KOPT-K1 (cell line): Measurements from ENCODE around the gene ANKMY1.

Experiments used
- H3K27ac ChIP-seq: fragments of 200-600 bp; sonication (generic); 2 replicates; pipeline ENCODE4 v1.5.1; 2016; ENCODE audit warnings: antibody characterized with exemption, mild to moderate bottlenecking, low read depth, low read length; ENCODE audit not compliant: poor library complexity, severe bottlenecking
- H3K36me3 ChIP-seq: fragments of 200-600 bp; sonication (generic); 2 replicates; pipeline ENCODE4 v1.5.1; 2017; ENCODE audit warnings: antibody characterized with exemption, mild to moderate bottlenecking, low read length, moderate library complexity; ENCODE audit not compliant: insufficient read depth
- H3K9me3 ChIP-seq: fragments of 200-600 bp; sonication (generic); 2 replicates; pipeline ENCODE4 v1.5.1; 2017; ENCODE audit warnings: antibody characterized with exemption, low read length, mild to moderate bottlenecking; ENCODE audit not compliant: insufficient read depth, poor library complexity, severe bottlenecking

The ANKMY1 gene

DNA sequence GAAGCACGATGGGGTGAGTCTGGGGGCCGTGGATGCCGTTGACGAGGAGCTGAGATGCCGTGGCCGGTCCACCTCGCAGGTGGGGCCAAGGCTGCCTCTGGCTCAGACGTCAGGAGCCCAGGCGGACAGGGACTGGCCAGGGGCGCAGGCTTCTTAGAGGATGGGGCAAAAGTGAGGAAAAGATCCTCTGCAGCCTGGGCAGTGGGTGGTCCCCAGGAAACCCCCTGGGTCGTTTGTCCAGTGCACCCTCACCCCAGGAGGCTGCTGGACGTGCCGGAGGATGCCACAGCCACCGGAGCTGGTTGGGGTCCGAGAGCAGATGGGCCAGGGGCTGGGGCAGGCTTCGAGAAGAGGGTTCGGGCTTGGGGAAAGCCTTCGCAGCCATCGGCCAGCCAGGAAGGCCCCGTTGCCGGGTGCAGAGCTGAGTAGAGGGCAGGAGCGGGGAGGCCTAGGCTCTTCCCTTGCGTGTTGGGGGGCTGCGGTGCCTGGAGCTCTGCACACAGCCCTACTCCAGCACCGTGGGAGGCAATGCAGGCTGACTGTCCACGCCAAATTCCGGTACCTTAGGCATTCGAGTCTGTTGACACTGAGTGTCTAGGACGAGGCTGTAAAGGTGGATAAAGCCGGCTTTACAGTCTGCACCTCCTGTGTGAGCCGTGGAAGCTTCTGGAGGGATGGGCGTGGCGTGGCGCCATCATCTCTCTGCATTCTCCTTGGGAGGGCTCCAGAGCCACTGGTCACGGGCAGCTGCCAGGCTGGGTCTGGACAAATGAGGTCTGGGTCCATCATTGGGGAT is 103.5 kb downstream of the ANKMY1 start:
- no peaks in the 10 kb centered on the region for H3K36me3 ChIP-seq
- H3K9me3 ChIP-seq = no peaks in the 10 kb centered on the region
- H3K27ac ChIP-seq = no peak overlapping the region

DNA sequence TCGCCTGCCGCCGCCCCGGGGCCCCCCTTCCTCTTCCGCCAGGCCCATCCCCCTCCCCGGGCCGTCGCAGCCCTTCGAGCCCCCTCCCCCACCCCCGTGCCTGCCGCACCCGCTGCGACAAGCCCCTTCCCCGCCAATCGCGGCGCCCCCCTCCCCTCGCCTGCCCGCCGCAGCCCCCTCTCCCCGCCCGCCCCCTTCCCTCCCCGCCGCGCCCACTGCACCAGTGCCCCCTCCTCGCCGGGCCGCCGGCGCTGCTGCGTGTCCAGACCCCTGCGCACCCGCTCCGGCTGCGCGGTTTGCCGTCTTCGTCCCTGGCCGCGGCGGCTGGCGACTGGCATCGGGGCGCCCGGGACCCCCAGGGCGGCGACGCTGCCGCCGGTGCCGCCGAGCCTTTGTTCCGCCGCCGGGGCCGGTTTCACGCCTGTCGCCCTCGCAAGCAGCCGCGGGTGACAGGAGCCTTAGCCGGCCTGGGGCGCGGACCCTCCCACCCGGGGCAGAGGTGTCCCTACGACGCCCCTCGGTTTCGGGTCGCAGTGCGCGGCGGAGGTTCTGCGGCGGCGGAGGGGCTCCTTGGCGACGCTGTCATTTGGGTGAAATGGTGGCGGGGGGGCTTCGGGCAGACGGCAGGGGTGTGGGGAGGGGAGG is 104.2 kb downstream of the ANKMY1 start:
- no peaks in the 10 kb centered on the region for H3K9me3 ChIP-seq
- H3K36me3 ChIP-seq = no peaks in the 10 kb centered on the region
- H3K27ac ChIP-seq = no peak overlapping the region

DNA sequence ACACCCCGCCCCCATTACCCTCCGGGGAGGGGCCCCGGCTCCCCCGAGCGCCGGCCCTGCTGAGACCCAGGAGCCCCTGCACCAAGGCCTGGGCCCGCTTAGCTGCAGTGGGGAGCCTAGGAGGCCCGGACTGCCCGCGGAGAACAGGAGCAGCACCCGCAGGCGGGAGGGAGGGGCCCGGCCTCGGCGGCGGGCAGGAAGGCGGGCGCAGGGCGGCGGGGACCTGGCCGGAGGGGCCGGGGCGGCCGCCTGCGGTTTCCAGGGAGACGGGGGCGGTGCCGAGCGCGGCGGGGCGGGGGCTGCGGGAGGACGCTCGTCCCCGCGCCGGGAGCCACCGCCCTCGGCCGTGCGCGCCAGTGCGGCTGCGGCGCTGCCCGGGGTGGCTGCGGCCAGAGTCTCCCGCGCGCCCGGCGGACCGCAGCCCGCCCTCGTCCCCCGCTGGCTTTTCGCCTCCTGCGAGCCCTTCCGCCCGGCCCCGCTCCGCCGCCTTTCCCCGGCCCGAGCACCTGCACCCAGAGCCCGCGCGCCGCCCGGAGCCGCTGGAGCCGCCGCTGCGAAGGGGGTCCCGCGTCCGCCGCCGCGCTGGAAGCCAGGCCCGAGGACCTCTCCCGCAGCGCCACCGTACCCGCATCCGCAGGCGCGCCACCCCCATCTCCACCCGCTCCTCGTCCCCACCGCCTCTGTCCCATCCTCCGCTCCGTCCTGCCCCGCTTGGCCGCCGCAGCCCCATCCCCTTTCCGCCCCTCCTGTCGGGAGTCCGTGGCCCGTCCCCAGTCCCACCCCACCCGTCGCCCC is 105.1 kb downstream of the ANKMY1 start:
- Histone ChIP-seq H3K36me3 (no peaks in the 10 kb centered on the region), H3K9me3 (no peaks in the 10 kb centered on the region), H3K27ac (no peak overlapping the region)

DNA sequence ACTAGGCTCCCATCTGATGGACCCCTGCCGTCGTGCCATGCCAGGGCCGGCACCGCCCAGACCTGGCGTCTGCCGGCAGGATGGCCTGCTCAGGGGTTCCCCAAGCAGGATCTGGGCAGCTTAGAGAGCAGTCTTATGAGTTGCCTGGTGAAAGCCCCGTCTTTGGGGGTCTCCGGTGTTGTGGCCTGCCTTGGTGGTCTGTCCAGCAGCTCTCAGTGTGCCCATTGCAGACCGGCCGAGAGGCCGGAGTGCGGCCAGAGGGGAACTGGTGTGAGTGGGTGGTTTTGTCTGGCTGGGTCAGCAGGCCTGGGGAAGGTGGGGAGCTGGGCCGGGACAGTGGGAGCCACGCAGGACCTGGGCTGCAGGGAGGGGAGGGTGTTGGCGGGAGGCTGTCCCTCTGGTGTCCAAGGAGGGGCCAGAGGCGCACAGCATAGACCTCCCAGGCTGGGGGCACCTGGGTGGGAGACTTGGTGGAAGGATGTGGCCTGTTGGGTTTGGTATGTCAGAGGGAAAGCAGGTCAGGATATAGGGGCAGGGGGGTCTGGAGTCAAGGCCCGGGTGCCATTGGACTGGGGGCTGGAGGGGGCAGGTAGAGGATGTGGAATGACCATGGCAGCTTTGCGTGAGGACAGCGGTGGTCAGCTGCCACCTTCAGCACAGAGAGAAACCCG is 105.9 kb downstream of the ANKMY1 start:
- H3K36me3 ChIP-seq = no peaks in the 10 kb centered on the region
- H3K27ac ChIP-seq = no peak overlapping the region
- H3K9me3 ChIP-seq = no peaks in the 10 kb centered on the region

DNA sequence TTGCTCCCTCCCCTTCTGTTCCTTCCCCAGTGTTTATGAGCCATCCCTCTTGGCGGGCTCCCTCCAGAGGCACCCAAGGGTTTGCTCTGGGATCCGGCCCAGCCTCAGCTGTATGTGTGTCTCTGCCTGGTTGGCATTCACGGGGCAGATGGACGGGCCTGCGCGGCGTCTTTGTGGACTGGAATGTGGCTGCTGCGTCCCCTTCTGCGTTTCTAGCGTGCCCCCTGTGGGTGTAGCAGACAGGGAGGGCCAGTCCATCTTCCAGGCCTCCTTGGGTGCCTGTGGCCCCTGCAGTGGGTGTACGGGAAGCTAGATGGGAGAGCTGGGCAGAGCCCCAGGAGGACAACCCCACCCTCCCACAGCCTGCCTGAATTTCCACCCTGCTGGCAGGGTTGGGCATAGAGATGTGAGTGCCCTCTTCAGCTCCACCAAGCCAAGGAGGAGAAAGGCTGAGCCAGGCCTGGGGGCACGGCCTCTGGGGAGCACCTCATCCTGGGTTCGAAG is 106.6 kb downstream of the ANKMY1 start:
- no peaks in the 10 kb centered on the region for H3K36me3 ChIP-seq
- H3K27ac ChIP-seq = no peak overlapping the region
- H3K9me3 ChIP-seq = no peaks in the 10 kb centered on the region

DNA sequence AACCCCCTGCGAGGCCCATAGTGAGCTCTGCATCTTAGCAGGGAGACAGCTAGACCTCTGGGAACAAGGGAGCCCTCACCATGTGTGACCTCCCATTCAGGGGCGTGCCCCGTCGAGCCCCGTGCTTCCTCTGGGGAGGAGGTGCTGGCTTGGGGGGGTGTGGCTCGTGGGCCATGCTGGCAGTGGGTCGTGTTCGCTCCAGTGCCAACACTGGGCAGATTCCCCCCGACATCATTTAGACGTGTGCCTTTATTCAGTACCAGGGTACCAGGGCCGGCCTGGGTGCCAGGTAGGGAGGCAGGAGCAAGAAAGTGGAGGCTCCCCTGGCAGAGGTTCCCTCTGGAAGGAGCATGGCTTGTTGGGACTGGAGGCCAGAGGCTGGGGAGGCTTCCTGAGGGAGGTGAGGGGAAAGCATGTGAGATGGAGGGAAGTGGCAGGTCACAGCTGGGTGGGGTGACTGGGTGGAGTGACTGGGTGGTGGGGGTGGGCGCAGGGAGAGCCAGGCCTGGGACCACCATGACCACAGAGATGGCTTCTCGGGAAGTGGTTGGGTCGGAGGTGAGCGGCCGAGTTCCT is 107.2 kb downstream of the ANKMY1 start:
- Histone ChIP-seq H3K36me3 (no peaks in the 10 kb centered on the region), H3K9me3 (no peaks in the 10 kb centered on the region), H3K27ac (no peak overlapping the region)

DNA sequence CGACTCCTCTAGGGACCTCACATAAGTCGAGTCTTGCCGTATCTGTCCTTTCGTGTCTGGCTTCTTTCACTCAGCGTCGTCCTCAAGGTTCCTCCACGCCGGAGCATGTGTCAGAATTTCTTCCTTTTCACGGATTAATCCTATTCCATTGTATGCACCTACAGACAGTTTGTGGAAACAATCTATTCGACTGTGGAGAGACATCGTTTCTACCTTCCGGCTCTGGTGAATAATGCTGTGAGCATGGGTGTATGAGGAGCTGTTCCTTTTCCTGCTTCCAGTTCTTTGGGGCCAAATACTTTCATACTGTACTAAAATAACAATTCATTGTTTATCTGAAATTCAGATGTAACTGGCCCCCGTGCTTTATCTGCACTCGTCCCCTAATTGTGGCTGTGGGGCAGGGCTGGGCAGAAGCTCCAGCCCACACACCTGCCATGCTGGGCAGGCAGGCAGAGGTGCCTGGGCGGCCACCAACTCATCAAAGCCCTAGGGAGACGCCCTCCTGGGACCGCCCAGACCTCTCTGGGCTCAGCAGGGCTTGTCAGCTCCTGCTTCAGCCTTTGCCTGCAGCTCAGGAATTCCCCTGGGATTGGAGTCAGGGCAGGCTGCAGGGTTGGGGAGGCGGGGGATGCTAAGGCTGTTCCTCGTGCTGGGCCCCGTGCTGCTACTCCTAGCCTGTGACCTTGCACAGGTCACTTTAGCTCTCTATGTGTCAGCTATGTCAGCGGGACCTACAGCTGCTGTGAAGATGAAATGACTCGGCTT is 107.8 kb downstream of the ANKMY1 start:
- H3K9me3 ChIP-seq = no peaks in the 10 kb centered on the region
- H3K27ac ChIP-seq = no peak overlapping the region
- H3K36me3 ChIP-seq = no peaks in the 10 kb centered on the region

DNA sequence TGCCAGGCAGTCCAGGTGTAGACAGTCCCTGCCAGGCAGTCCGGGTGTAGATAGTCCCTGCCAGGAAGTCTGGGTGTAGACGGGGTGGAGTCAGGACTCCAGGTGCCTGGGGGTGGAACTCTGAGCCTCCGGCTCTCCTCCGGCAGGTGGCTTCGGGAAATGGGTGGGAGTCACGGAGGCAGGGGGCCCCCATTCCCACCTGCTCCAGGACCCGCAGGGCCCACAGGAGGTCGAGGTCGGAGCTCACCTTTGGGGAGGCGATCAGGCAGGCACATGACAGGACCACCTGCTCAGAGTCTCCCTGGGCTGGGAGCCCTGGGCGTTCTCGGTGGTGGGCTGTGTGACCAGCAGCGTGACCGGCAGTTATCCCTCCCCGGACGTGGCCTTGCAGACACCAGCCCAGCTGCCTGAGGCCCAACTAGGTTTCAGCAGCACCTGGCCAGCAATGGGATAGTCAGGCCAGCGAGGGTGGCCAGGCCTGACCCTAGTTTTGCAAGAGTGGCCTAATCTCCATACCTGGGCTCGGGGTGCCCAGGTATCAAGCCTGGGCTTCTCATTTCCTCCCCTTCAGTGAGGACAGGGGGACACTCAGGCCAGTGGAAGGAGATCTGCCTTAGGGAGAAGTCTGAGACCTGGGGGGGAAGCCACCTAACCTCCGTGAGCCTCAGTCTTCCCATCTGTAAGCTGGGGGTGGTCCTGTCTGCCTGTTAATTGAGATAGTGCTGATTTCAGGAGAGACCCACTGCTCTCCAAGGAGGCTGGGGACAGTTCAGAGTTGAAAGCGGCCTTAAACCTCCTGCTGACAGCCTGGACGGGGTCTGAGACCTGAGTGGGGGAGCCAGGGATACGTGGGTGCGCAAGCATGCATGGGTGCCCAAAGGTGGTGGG is 109.2 kb downstream of the ANKMY1 start:
- Histone ChIP-seq H3K27ac (no peak overlapping the region), H3K36me3 (no peaks in the 10 kb centered on the region), H3K9me3 (no peaks in the 10 kb centered on the region)

DNA sequence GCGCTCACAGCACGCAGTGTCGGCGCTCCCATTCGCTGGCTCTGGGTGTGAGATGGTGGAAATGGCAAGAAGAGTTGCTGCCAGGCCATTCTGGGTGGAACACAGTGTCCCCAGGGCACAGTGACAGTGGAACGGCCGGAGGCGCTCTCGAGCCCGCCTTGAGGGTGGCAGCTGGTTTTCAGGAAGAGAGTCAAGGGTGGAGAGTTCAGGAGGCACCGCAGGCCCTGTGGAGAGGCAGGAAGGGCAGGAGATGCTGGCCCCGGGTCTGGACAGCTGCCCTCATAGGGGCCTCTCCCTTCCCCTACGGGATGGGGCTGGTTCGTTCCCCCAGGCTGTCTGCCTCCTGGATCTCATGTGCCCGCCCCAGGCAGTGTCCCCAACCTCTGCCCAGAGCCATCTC is 109.9 kb downstream of the ANKMY1 start:
- H3K36me3 ChIP-seq = no peaks in the 10 kb centered on the region
- no peaks in the 10 kb centered on the region for H3K9me3 ChIP-seq
- H3K27ac ChIP-seq = no peak overlapping the region

DNA sequence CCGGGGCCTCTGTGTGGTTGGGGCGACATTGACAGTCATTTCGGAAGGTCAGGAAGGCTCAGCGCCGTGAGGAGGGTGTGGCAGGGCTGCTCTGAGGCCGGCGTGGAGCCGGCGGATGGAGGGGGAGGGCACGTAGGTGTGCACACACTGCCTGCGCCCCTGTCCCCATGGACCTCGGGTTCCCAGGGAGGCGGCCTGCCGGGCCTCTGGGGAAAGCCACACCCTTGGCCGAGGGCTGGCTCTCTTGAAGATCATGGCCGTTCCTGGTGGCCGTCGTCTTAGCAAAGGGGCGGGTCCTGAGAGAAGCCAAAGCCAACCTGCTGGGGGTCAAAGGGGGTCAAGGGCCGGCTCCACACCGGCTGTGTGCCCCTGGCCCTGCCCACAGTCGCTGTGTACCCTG is 110.5 kb downstream of the ANKMY1 start:
- no peaks in the 10 kb centered on the region for H3K36me3 ChIP-seq
- H3K27ac ChIP-seq = no peak overlapping the region
- H3K9me3 ChIP-seq = no peaks in the 10 kb centered on the region

DNA sequence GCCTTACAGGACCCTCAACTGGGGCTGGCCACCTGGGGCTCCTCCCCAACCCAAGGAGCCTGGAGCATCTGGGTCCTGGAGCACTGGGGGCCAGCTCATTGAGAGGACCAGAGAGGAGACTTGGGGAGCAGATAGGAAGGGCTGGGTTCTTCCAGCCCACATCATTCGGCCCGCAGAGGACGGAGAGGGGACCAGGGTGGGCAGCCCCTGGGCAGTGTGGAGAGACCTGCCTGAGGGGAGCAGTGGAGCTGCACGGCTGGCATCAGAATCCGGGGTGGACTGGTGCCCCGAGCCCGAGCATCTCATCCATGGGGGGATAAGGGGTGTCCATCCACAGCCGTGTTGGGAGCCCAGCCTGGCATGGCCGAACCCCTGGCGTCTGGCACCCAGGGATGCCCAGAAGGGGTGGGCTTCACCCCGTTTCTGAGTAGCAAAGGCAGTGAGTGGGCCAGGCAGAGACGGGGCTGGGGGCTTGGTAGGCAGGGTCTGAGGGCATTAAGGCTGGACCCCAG is 111.1 kb downstream of the ANKMY1 start:
- Histone ChIP-seq H3K27ac (no peak overlapping the region), H3K9me3 (no peaks in the 10 kb centered on the region), H3K36me3 (no peaks in the 10 kb centered on the region)

DNA sequence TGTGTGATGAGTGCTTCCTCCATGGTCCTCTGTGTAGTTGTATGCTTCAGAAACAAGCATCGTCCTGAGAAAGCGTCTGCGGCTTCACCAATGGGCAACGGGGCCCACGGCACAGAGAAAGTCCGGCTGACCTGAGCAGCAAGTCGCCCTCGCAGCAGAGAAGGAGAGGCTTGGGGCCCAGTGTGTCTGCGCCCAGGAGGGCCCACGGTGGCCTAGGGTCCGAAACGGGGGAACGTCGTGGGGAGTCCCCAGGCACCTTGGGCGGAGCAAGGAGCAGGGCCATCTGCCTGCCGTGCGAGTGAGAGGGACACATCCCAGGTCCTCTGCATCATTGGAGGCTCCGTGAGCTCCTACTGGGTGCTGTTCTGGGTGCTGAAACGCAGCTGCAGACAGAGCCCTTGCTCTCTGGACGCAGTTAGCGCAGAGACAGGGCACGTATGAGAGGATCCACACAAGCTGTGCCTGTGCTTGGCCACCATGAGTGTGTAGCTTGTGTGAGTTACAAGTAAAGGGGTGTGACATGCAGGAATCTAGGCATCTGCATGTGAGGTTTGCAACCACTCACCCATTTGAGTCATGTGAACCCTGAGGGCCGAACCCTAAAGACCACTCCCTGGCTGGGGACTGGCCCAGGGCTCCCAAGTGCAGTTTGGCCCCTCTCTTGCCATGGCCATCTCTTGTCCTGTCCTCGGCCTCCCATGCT is 111.7 kb downstream of the ANKMY1 start:
- Histone ChIP-seq H3K9me3 (no peaks in the 10 kb centered on the region), H3K36me3 (no peaks in the 10 kb centered on the region), H3K27ac (no peak overlapping the region)

DNA sequence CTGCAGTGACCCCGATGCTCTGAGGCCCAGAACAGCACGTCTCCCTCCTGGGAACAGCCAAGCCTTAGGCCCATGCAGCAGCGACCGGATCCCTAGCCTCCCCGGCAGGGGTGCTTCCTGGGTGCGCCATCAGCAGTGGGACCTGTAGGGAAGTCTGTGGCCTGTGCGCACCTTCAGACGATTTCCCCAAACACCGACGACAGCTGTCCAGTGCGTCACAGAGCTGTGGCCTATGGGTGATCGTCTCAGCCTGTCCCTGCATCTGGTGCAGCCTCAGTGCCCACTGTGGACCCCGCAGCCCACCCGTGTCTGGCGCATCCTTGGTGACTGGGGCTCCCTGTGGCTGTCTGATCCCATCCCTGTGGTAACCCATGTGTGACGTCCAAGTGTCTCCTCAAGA is 113.3 kb downstream of the ANKMY1 start:
- no peaks in the 10 kb centered on the region for H3K36me3 ChIP-seq
- no peaks in the 10 kb centered on the region for H3K9me3 ChIP-seq
- no peak overlapping the region for H3K27ac ChIP-seq
